ENCODE results near the gene GRM7.

The GRM7 gene

DNA sequence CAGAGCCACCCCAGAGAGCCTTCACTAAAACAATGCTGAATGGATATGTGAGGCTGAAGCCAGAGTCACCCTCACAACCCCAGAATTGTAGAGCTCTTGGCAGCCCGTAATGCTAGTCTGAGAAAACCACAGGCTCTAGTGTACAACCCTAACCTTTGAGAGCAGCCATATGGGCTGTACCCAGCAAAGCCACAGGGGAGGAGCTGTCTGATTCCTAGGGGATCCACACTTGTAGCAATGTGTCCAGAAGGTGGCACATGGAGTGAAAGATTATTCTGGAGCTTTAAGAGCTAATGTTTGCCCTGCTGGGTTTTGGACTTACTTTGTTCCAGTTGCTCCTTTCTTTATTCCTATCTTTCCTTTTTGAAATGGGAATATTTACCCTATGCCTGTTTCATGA lies 626.8 kb downstream of the GRM7 start:
- DNase-seq, result no peak

DNA sequence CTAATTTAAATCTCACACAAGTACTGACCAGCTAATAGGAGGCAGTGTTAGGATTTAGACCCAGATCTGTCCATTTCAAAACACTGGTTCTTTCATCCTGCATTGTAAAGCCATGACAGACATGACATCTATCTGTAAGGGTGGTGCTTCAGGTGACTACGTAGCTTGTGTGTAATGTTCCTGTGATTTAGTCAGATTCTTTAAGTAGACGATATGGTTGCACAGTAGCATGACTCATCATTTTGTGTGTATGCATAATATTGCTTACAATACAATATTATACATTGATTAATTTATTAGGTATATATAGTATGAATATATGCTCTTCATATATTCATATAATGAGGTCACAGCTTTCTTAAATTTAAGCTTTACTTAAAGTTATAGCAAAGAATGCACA lies 628.5 kb downstream of the GRM7 start:
- DNase-seq, result no peak

DNA sequence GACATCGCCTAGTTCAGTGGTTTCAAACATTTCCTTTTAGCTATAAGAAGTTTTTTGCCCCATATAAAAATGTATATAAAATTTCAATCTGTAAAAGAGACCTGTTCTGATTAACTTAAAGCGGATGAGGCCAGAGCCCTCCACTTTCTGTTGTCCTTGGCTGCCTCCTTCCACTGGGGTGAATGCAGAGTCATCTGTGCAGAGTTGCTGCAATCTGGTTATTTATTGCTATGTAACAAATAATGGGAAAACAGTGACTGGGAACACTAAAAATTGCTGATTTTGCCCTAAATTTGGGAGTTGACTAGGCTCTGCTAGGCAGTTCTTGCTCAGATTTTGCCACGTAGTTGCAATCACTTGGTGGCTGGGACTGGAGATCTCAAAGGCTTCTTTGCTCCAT lies 637.8 kb downstream of the GRM7 start:
- DNase-seq, result no peak

DNA sequence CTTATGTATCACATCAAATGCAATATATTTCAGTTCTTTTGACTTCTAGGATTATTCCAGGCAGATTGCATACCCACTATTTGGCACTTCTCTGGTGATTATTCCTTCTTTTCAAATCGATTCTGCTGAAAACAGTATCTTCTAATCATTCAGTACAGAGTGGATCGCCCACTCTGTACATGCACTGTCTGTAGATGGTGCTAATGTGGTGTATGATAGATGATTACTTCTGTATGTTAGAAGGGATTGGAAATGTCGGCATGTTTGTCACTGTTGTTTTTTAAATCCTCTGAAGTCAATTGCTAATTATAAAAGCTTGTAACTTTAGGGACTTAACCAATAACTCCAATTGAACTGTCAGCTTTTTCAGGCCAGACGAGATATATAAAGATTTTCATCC lies 642.5 kb downstream of the GRM7 start:
- peak in 2 of 56 donors; percentile 0 to 16 for DNase-seq

DNA sequence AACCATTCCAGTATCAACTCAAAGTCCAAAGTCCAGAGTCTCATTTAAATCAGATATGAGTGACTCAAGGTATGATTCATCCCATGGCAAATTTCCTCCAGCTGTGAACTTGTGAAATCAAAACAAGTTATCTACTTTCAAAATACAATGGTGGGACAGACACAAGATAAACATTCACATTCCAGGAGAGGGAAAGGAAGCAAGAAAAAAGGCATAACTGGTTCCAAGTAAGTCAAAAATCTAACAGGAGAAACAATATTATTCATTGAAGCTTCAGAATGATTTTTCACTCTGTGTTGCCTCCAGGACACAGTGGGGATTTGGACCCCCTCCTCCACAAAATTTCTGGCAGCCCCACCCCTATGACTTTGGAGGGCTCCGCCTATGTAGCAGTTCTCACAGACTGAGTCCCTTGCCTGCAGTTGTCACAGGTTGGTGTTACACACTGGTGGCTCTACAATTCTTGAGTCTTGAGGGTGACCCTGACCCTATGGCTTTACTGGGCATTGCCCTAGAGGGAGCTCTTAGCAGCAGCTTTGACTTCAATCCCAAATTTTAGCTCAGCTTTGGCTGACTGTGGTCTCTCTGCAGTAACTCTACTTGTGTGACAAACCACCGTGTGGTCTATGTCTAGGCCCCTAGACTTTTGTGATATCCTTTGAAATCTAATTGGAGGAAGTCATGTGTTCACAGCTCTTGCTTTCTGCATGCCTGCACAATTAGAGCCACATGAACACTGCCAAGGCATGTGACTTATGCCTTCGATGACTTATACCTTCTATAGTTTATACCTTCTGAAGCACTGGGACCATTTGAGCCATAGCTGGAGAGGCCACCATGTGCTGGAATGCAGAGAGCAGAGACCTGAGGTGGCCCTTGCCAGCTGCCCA lies 644.2 kb downstream of the GRM7 start:
- no peak for DNase-seq

DNA sequence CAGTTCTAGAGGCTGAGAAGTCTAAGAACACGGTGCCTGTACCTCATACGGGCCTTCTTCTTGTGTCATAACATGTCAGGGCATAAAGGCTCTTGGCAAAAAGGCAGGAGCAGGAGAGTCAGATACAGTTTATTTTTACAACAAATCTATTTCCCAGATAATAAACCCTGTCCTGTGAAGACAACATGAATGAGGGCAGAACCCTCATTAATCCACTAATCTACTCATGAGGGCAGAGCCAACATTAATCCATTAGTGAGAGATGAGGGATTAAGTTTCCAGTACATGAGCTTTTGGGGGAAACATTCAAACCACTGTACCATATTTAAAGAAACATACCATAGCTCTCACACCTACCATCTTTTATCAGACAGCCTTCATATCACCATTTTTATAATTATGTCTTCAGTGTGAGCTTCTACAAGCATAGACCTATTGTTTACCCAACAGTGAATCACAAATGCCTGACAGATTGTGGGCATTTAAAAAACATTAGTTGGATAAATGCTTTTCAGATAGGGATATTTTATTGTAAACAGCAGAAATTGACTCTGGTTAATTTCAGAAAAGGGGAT lies 645.8 kb downstream of the GRM7 start:
- no peak for DNase-seq

DNA sequence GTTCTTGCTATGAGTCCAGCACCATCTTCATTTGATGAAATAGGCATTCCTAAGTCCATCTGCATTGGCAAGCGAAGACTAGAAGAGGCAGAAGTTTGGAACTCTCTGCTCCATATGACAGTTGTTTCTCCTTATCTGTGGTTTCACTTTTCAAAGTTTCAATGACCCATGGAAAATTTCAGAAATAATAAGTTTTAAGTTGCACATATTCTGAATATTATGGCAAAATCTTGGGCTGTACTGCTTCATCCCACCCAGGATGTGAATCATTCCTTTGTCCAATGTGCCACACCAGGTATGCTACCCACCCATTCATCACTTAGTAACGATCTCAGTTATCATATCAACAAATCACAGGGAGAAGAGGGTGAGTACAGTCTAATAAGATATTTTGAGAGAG lies 647.9 kb downstream of the GRM7 start:
- no peak for DNase-seq

DNA sequence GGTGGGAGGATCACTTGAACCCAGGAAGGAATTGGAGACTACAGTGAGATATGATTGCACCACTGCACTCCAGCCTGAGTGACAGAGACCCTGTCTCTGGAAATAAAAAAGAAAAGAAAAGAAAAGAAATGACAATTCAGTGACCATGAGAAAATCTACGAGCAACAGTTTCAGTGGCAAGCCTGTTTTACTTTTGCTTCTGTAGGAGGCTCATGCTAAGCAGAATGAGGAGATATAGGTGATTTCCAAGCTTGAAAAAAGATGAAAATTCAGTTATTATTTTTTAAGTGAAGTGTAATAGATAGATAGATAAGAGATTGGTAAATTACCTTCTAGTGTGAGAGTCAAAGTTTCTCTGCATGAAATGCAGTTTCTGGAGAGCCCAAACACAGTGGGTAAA lies 651.1 kb downstream of the GRM7 start:
- DNase-seq, result no peak

DNA sequence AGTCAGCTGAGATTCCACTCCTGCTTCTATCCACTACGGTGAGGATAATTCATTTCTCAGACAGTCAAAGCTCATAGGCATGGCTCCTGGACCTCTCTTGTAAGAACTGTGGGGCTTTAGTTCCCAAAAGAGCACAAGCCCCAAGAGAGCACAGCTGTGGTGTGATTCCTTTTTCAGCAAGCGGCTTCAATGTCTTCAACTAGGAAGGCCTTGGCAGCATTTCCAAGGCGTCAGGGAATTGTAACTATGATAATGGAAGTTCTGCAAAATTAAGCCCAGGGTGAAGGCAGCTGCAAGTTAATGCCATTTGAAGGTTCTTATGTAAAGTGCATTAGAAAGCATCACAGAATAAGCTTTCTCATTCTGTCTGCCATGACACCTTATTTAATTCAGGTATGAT lies 657.1 kb downstream of the GRM7 start:
- peak in 2 of 56 donors; percentile 3 to 15 for DNase-seq

DNA sequence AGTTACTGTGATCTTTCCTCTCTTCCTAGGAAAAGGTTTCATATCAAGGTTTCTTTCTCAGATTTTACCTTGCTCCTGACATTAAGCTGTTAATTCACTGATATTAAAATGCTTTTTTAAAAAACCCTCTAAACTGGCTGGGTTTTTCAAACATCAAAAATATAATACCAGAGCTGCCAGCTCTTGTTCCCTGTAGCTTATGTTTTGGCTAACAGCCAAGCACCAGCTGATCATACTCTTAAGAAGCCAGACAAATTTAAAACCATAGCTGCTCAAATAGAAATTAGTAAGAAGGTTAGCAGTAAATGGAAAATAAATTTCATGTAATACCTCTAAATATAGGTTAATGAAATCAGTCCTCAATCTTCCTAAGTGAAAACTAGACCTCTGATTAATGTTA lies 657.5 kb downstream of the GRM7 start:
- DNase-seq, result peak in 7 of 56 donors; percentile 0 to 56 (median 6)

DNA sequence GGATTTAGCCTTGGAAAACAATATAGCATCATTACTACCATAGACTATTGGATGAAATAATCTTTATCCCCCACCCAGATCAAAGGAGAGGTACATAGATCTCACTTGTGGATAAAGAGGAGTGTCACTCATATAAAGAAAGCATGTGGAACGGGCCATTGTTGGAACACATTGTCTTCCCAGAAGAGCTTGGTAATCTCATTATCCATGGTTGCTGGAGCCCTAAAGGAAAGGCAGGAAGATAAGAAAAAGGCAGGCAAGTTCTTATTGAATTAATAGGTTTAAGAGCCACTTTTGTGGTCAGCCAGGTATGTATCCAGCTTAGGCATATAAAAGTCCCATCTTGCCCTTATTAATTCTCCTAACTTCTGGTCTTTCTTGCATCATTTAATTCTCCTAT lies 659.1 kb downstream of the GRM7 start:
- DNase-seq, result no peak

DNA sequence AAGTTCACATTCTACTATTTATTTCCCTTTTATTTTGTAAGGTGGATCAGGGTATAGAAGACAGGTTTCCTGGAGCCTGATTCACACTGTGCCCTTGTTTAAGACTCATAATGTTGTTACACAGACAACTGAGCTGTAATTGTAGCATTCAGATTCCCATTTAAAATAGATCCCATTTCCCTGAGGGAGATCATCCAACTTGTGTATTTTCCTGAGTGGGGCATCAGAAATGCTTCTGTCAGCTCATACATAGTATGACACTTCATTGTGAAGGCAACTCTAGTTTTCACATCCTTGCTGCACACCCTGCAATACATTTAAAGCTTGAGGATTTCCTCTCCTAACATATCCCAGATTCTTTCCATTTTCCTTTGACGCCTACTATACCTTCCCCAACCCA lies 659.7 kb downstream of the GRM7 start:
- no peak for DNase-seq

DNA sequence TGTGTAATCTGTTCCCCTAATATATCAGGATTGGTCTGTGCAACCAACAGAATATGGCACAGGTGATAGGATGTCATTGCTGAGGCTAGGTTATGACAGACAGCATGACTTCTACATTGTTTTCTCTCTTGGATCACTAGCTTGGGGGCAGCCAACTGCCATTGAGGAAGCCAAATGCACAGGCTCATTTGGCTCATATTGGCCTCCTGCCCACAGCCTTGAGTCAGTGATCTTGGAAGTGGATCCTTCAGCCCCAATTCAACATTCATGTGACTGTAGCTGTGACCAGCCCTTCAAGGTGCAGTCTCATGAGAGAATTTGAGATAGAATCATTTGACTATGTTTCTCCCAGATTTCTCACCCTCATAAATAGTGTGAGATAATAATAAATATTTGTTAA lies 675.6 kb downstream of the GRM7 start:
- DNase-seq, result no peak

DNA sequence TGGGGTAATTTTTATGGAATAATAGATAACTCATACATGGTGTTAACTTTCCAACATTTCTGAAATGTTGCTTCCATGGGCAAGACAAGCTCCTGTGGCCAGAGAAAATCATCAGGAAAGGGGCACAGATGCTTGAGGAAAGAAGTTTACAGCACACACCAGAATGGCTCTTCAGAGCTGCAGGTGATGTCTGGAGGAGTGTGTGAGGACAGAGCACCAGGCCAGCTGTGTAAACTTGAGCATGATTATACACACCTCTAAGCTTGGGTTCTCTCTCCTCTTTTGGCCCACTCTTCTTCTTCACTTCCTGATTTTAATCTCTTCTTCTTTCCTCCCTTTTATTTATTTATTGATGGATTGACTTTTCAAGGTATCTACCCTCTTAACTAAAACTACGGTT lies 676.0 kb downstream of the GRM7 start:
- DNase-seq, result no peak

DNA sequence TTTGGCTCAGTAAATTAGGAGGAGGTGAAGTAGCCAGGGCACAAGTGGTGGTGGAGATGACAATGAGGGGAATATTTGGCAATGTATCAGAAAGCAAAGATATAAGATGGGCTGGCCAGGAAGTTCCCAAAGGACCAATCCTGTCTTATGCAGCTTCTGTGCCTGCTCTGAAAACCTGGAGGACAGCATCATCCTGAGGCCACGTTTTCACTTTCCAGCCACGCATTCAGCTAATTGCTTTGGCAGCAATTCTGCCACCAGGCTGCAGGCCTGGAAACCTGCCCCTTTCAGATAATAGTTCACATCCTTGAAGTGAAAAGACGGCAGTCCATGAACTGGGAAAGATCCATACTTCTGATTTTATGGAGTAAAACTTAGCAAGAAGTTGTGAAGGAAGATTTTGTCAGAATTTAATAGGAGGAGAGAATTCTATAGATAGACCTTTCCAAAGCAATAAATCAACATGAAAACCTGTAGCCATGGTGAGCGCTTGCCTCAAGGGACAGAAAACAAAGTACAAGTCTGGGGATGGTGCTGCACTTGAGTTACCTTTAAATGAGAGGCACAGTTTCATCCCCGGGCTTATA lies 682.5 kb downstream of the GRM7 start:
- DNase-seq, result peak in 1 of 56 donors; percentile 3

DNA sequence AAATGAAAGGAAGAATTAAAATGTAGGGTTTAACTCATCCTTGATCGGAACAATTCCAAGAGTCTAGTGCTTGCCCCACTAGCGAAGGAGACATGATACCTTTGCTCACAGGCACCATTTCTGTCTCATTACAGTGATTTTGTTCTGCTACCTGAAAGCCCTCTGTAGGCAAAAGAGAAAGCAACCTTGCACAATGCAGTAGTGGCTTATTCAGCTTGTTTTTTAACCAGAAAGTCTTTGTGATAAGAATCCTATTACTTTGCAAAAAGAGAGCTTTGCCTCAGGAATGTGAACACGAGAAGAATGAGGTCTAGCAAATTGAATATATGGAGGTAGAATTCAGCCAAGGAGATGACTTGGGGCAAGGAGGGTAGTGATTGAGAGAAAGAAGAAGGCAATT lies 684.4 kb downstream of the GRM7 start:
- DNase-seq, result no peak

DNA sequence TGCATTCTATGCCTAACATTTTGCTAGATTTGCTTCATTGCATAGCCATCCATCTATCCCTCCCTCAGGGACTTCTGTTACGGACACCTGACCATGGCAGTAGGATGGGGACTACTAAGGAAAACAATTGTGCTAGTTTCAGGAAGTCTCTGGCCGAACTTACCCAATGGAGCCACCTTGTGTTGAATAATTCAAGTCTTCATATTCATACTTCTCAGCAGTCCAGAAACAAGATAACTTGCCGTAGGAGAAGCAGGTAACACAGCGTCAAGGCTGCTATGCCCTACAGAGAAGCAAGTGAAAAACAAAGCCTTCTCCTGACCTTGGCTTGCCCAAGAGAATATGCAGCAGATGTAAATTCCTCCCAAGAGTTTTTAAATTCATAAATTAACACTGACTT lies 685.3 kb downstream of the GRM7 start:
- no peak for DNase-seq

DNA sequence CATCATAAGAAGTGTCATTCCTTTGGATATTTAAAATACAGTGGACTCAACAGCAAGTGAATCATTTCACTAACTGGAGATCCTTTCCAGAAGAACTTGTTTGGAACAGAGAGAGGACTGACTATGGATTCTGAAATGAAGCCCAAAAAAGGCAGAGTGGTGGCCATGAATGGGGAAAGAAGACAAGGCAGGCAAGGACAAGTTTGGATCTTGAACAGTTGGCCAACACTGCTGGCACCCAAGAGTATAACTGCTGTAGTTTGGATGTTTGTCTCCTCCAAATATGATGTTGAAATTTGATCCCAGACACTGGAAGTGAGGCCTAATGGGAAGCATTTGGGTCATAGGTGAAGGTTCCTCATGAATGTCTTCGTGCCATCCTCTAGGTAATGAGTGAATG lies 686.9 kb downstream of the GRM7 start:
- no peak for DNase-seq

DNA sequence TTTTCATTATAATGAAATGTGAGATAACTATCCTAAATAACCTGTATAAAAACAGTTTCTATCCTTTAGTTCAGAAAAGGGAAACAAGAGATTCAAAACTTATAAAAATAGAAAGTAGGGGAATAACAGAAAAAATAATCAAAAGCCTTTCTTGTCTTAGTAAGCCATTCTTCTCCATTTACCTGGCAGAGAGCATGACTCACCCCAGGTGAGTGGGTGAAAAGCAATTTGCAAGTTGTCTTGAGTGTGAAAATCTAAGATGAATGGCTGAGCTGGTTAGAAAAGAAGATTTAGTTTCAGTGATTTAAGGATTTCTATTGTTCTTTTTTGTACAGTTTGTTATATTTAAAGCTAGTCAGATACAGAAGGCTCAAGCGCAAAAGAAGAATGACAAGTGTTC lies 702.0 kb downstream of the GRM7 start:
- DNase-seq, result no peak

DNA sequence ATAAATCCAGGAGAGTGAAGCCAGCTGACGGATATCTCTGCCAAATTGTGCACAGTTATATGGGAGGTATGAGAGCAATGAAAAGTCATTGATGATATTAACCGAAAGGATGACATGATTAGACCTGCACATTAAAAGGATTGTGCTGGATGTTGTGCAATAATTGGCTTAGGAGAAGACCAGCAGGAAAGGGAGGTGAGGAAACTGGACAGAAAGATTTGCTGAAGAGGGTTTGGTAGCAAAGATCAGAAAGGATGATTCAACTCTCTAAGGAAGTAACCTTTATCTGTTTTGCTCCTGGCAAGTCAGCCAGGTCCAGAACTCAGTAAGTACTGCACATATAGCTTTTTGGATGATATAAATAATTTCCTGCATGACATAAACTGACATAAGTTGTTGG lies 704.7 kb downstream of the GRM7 start:
- DNase-seq, result no peak

DNA sequence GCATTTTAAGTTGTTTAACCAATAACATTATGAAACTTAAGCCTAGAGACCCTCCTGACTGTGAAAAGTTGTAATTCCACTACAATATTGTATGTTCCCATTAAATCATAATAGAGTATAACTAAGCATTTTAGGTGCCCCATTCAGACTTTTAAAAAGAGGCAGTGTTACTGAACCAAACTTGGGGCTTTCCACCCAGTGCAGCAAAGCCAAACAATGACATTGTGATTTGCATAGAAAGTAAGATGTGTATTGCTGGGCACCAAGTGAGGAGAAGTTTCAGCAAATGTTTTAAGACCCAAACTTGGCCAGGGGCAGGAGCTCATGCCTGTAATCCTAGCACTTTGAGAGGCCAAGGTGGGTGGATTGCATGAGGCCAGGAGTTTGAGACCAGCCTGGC lies 706.2 kb downstream of the GRM7 start:
- DNase-seq, result no peak

DNA sequence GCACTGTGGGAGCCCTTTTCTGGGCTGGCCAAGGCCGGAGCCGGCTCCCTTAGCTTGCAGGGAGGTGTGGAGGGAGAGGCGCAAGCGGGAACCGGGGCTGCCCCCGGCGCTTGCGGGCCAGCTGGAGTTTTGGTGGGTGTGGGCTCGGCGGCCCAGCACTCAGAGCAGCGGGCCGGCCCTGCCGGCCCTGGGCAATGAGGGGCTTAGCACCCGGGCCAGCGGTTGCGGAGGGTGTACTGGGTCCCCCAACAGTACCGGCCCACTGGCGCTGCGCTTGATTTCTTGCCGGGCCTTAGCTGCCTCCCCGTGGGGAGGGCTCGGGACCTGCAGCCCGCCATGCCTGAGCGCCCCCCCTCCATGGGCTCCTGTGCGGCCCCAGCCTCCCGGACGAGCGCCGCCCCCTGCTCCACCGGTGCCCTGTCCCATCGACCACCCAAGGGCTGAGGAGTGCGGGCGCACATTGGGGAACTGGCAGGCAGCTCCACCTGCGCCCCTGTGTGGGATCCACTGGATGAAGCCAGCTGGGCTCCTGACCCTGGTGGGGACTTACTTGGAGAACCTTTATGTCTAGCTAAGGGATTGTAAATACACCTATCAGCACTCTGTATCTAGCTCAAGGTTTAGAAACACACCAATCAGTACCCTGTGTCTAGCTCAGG lies 707.7 kb downstream of the GRM7 start:
- peak in 1 of 56 donors; percentile 1 for DNase-seq

Data from amygdala (tissue), 56 donors.